ENCODE data around the gene ENPP7.

The ENPP7 gene

GRCh38 chr17:79730769-79731483 is at the start of gene ENPP7:
Gene ENPP7 (plus strand): TSS chr17:79730943. CDS start chr17:79731140, 197 bp downstream.
- no peak for DNase-seq

GRCh38 chr17:79681101-79681621 is 49.6 kb upstream of the ENPP7 start:
- no peak for DNase-seq

GRCh38 chr17:79681628-79682261 is 49.0 kb upstream of the ENPP7 start:
- no peak for DNase-seq

- DNase-seq = no peak
Measured at GRCh38 chr17:79683365-79683764, 47.4 kb upstream of the ENPP7 start.

GRCh38 chr17:79684132-79684985 is 46.4 kb upstream of the ENPP7 start:
- no peak for DNase-seq

- no peak for DNase-seq
Measured at GRCh38 chr17:79685121-79685520, 45.6 kb upstream of the ENPP7 start.

- no peak for DNase-seq
Measured at GRCh38 chr17:79686476-79686875, 44.3 kb upstream of the ENPP7 start.

GRCh38 chr17:79690466-79690865 is 40.3 kb upstream of the ENPP7 start:
- no peak for DNase-seq

- no peak for DNase-seq
Measured at GRCh38 chr17:79690988-79691836, 39.5 kb upstream of the ENPP7 start.

GRCh38 chr17:79691931-79692330 is 38.8 kb upstream of the ENPP7 start:
- no peak for DNase-seq

- no peak for DNase-seq
Measured at GRCh38 chr17:79693419-79693818, 37.3 kb upstream of the ENPP7 start.

GRCh38 chr17:79695293-79695790 is 35.4 kb upstream of the ENPP7 start:
- no peak for DNase-seq

- DNase-seq = no peak
Measured at GRCh38 chr17:79695797-79696609, 34.7 kb upstream of the ENPP7 start.

- no peak for DNase-seq
Measured at GRCh38 chr17:79696610-79696982, 34.1 kb upstream of the ENPP7 start.

GRCh38 chr17:79698146-79698846 is 32.4 kb upstream of the ENPP7 start:
- DNase-seq = no peak

- DNase-seq = no peak
Measured at GRCh38 chr17:79699386-79700036, 31.2 kb upstream of the ENPP7 start.

GRCh38 chr17:79700592-79700991 is 30.2 kb upstream of the ENPP7 start:
- DNase-seq = no peak

GRCh38 chr17:79702034-79702433 is 28.7 kb upstream of the ENPP7 start:
- no peak for DNase-seq

- no peak for DNase-seq
Measured at GRCh38 chr17:79702550-79703236, 28.1 kb upstream of the ENPP7 start.

- DNase-seq = no peak
Measured at GRCh38 chr17:79704691-79705090, 26.1 kb upstream of the ENPP7 start.

All from suppressor macrophage treated with lipopolysaccharide for 4 hours (primary cell).